GM19193 (cell line): ENCODE results near the gene CLEC11A.

Source experiments
- POLR2A ChIP-seq: IDR thresholded peaks from 4 replicates; pipeline ENCODE4 v1.6.1; 2011; ENCODE audit not compliant: insufficient read depth, insufficient read length; ENCODE audit errors: extremely low read depth

CLEC11A gene

GRCh38 chr19:50725218-50725910 lies 2.2 kb downstream of the CLEC11A start:
- no peak for TF ChIP-seq POLR2A

- TF ChIP-seq POLR2A: no peak
Observed at GRCh38 chr19:50725911-50726230, 2.7 kb downstream of the CLEC11A start.

DNA sequence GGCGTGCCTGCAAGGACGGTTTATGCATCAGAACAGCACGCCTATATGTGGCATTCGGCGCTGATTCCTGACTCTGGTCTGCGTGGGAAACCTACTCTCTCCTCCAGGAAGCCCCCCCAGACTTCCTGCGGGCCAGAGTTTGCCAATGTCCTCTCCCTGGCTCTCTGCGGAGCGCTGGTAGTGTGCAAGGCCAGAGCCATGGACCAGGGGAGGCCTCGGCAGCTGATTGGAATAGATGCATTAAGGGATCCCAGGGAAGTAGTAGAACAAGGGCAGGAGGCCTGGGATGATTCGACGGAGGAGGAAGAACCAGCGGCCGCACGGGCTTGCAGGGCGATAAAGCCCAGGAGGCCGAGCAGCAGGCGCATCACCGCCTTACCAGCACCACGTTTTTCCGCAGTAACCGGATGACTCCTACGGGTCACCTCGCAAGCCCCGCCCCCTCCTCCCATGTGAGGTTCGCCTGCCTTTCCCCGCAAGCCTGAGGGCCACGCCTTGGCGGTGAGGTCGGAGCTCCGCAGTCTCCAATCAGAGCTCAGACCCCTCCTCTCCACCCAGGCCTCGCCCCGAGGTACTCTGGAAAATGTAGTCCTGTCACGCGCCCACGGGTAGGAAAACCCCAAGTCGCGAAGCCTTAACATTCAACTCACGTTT lies 5.0 kb downstream of the CLEC11A start:
- TF ChIP-seq POLR2A: no peak

- no peak for TF ChIP-seq POLR2A
Observed at GRCh38 chr19:50729894-50730293, 6.7 kb downstream of the CLEC11A start.

DNA sequence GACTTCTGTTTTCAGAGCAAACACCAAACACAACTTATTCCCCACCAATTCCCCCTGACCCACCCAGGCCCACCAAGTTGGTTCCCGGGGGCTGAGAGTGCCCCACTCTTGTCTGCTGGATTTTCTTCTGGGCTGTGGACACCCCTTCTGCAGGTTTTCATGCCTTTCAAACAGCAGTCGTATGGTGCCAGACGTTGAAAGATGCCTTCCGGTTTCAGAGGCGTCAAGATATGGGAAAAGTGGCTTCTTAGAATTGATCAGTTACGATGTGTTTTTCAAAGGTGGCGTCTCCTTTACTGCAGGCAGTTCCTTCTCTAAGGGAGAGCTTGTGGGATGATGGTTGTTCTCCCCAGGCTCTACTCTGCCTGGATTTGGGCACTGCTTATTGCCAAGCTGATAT lies 12.7 kb downstream of the CLEC11A start:
- TF ChIP-seq POLR2A: no peak

DNA sequence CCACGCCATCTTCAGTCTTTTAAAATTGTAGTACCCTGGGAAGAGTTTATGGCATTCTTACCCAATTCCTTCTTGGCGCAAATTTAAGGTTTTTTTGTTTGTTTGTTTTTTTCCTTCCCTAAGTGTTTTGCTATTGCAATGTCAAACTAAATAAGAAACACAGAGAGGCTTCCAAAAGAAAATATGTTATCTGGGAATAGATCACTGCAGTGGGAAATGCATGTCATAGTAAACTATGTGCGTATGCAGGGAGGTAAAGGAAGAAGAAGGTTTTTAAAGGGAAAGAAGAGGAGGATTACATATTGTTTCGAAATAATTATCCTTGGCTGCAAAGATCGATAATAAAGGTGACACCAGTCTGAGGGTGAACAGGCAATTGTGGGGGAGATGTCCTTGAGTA lies 13.2 kb downstream of the CLEC11A start:
- TF ChIP-seq POLR2A: no peak

- no peak for TF ChIP-seq POLR2A
Observed at GRCh38 chr19:50739132-50739913, 16.2 kb downstream of the CLEC11A start.

- no peak for TF ChIP-seq POLR2A
Observed at GRCh38 chr19:50739914-50740426, 16.8 kb downstream of the CLEC11A start.

GRCh38 chr19:50741179-50741933 lies 18.2 kb downstream of the CLEC11A start:
- no peak for TF ChIP-seq POLR2A

GRCh38 chr19:50743537-50743936 lies 20.4 kb downstream of the CLEC11A start:
- no peak for TF ChIP-seq POLR2A

GRCh38 chr19:50745221-50745620 lies 22.1 kb downstream of the CLEC11A start:
- TF ChIP-seq POLR2A: no peak

- no peak for TF ChIP-seq POLR2A
Observed at GRCh38 chr19:50749490-50749889, 26.3 kb downstream of the CLEC11A start.

- no peak for TF ChIP-seq POLR2A
Observed at GRCh38 chr19:50750010-50750409, 26.8 kb downstream of the CLEC11A start.

- no peak for TF ChIP-seq POLR2A
Observed at GRCh38 chr19:50753879-50754278, 30.7 kb downstream of the CLEC11A start.

DNA sequence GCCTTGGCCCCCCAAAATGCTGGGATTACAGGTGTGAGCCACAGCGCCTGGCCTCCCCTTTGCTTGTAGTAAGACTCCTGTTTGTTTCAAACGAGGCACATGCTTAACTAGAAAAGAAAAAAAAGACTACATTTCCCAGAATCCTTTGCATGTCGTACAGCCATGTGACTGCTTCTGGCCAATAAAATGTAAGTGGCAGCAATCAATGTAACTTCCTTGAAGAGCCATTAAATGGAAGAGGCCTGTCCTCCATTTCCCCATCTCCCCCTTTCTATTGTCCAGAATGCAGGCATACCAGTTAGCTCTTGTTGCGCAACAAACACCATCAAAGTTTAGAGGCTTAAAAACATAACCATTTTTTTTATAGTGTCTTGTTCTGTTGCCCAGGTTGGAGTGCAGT lies 36.7 kb downstream of the CLEC11A start:
- no peak for TF ChIP-seq POLR2A

GRCh38 chr19:50764409-50764808 lies 41.2 kb downstream of the CLEC11A start:
- no peak for TF ChIP-seq POLR2A

DNA sequence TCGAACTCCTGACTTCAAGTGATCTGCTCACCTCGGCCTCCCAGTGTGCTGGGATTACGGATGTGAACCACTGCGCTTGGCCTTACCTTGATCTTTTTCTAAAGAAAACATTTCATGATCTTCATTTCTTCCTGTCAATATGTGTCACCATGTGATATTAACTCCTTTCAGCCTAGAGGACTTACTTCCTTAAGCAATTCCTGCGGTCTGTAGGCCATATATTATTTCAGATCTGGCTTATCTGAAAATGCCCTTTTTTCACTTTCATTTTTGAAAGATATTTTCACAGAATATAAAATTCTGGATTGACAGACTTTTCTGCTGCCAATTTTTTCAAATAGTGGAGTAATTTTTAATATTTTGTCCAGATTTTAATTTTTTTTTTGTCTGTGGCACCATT lies 45.1 kb downstream of the CLEC11A start:
- no peak for TF ChIP-seq POLR2A
